A673 (cell line): ENCODE measurements around the gene SLC10A4.

Experiments used
- EZH2 ChIP-seq: fragments of 200-600 bp; sonication (generic); IDR thresholded peaks from 2 replicates; pipeline ENCODE4 v1.6.1; 2017; ENCODE audit warnings: borderline replicate concordance, low read depth, mild to moderate bottlenecking, mixed read lengths, antibody characterized with exemption, low read length; ENCODE audit not compliant: poor library complexity, severe bottlenecking
- TF ChIP-seq, protein P1 (sequence below): fragments of 300-800, 200-600 bp; sonication (generic); conservative IDR thresholded peaks from 2 replicates; pipeline ENCODE4 v1.5.1; 2017; ENCODE audit warnings: low read depth, mild to moderate bottlenecking, antibody characterized with exemption, low read length, moderate library complexity, mixed read lengths

GRCh38 chr4:48462363-48462762 lies 20.8 kb upstream of the SLC10A4 start:
- TF ChIP-seq EZH2: no peak
- TF ChIP-seq, protein P1, sequence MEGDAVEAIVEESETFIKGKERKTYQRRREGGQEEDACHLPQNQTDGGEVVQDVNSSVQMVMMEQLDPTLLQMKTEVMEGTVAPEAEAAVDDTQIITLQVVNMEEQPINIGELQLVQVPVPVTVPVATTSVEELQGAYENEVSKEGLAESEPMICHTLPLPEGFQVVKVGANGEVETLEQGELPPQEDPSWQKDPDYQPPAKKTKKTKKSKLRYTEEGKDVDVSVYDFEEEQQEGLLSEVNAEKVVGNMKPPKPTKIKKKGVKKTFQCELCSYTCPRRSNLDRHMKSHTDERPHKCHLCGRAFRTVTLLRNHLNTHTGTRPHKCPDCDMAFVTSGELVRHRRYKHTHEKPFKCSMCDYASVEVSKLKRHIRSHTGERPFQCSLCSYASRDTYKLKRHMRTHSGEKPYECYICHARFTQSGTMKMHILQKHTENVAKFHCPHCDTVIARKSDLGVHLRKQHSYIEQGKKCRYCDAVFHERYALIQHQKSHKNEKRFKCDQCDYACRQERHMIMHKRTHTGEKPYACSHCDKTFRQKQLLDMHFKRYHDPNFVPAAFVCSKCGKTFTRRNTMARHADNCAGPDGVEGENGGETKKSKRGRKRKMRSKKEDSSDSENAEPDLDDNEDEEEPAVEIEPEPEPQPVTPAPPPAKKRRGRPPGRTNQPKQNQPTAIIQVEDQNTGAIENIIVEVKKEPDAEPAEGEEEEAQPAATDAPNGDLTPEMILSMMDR: no peak
